ENCODE results near the gene GPR84. TPM values are rescaled to one million over a fixed set of nuclear protein-coding genes. Genes with fewer than 3 reads are reported as not detected.

Gene GPR84
- polyA plus RNA-seq, 10 donors, result 0.08 to 0.42 (median 0.29) TPM; not detected in 3

DNA sequence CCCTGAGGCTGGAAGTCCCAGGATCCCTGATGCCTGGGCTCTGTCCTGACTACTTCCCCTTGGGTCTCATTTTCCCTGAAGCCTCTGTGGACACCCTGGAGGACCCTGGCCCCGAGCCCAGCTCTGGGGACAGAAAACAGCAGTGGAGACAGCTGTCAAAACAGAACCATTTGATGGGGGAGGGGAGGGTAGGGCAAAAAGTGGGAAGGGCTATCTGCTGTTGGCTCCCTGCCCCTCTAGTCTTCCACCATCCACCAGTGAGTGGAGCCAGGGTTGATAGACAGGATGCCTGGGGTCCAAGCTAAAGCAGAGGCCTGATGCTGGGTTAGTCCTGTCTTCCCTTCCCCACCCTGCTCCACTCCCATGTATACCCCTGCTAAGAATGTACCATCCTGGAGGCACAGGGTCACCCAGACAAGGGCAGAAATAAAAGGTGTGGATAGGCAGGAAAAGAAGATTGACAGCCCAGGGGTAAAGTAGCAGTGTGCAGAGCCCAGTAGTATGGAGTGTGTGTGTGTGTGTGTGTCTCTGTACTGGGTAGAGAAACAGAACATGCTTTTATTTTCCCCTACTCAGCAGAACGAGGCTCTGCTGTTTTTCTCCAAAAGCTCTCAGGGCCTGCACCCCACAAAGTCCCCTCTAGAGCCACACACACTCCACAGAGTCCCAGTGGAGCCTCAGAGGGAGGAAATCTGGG lies 10.4 kb upstream of the GPR84 start:
- peak in 2 of 3 donors; percentile 62 to 67 for DNase-seq

DNA sequence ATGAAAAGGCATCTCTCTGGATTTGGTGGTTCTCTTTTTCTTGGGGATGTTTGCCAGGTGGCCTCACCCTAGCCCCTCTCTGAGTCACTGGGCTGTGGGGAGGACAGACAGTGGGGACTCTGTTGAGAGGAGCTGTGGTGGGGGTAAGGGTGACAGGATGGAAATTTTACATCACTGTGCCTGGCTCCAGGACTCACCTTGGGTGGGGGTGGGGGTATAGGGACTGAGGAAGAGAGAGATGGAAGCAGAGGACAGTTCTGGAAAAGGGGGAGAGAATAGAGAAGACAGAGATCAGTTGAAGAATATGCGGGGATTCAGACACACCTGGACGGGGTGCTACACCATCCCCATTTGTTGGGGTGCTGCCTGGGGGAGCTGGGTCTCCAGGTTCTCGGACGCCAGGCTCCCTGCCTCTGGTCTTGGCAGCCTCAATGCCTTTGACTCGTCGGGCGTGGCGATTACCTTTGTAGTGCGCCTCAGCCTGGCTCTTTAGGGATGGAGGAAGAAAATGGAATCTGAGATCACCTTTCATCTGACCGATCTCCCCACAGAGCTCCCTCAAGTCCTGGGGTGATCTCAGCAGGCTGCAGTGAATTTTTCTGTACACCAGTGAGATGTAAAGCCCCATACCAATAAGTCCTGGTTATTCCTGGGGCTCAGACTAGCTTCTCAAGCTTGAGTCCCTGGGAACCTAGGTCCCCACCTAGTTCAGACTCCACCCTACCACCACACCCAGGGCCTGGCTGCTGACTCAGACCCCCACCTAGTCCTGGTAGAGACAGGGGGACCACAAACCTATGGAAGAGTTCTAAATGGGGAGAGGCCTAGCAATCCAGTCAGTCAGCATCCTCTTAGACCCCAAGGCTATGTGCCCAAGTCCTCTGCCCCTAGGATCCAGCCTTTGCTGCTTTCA lies 9.6 kb upstream of the GPR84 start:
- no peak for DNase-seq

DNA sequence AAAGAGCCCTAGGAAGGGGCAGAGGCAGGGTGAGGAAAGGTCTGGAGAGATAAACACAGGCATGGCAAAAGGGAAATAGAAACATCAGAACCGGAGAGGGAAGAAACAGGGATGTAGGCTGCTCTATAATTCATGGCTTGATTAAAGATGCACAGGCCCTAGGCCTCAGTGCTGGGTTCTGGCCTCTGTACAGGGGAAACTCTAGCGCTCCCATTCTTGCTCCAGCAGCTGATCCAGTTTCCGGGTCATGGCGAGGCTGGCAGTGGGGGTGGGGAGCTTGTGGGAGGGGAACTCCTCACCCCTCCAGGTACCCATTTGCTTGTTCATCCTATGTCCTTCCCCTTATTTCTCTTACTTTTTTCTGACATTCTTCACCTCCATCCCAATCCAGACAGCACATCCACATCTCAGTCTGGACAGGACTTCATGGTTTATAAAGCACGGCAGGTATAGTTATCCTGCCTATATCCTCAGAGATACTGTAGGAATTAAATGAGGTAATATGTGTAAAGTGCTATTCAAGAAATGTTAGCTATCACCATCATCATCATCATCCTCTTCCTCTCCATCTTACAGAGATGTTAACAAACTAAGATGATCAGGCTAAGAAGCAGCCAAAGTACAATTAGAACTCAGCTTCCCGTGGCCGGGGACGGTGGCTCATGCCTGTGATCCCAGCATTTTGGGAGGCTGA lies 8.0 kb upstream of the GPR84 start:
- DNase-seq, result no peak

DNA sequence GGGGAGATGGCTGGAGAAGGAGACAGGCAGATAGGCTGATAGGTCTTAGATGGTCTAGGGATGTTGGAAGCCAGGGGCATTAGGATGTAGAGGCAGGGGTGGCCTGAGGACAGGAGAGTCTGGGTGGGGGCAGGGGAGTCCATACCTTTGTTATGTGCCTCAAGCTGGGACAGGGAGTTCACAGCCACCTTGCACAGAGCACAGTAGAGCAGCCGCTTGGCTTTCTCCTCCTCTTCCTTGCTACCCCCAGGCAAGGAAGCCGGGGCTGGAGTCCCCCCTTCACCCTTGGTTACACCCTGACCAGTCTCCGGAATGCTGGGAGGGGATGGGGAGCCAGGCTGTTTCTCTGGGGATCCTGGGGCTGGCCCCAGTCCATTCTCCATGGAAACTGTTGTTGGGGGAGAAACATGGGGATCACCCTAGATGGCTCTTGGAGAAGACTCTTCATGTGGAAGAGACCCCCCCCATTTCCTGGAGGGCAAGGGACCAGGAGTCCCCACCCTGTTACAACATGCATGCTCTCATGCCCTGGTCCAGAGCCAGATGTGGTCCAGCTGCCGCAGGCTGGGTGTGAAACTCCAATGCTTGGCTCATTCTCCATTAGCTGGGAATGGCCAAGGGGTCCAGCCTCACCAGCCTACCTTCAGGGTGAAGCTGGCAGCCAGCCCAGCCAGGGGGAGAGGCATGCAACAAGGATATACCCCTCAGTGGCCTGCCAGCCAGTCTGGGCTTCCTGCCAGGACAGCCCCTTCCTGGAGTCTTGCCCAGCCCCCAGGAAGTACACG lies 7.2 kb upstream of the GPR84 start:
- DNase-seq, result peak in 1 of 3 donors; percentile 84

DNA sequence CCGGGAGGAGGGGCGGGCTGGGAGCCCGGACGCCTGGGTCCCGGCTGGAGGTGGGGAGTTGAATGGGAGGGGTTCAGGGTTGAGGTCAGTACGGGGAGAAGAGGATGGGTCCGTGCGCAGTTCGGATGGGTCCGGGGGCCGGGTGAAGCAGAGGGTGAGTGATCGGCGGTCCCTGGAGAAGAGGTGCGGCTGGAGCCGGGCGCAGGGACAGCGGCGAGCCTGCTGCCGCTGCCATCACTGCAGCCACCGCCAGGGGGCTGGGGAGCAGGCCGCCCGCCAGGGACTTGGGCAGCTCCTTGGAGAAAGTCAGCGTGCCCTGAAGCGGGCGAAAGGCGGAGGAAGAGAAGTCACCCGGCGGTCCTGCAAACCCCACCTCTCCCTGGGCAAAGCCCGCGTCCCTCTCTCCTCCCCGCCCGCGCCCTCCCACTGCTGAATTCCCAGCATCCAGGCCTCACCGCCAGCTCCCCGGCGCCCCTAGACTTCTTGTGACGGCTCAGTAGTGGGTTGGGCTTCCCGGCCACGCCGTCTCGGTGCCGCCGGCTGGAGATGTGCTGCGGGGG lies 6.0 kb upstream of the GPR84 start:
- DNase-seq, result peak; percentile 68 to 92 (median 84)

DNA sequence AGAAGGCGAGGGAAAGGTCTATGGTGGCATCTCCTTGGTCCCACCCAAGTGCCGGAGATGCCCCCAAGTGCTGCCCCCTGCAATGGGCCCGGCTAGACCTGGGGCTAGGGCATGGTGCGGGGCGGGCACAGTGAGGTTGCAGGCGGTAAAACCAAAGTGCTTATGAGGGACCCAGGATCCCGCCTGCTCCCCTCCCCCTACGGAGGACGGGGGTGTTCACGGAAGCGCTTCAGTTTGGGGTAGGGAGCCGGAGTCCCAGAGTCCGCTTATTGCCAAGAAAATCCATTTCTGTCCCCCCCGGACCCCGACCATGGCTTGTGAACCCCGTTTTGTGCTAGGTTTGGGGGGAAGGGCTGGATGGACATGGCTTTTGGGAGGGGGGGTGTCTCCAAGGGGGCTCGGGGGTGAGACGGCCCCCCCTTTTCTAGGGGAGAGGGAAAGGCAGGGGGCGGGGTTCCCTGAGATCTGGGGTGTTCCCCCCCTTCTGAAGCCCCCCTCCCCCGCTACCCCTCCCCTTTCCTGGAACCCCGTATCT lies 5.4 kb upstream of the GPR84 start:
- no peak for DNase-seq

DNA sequence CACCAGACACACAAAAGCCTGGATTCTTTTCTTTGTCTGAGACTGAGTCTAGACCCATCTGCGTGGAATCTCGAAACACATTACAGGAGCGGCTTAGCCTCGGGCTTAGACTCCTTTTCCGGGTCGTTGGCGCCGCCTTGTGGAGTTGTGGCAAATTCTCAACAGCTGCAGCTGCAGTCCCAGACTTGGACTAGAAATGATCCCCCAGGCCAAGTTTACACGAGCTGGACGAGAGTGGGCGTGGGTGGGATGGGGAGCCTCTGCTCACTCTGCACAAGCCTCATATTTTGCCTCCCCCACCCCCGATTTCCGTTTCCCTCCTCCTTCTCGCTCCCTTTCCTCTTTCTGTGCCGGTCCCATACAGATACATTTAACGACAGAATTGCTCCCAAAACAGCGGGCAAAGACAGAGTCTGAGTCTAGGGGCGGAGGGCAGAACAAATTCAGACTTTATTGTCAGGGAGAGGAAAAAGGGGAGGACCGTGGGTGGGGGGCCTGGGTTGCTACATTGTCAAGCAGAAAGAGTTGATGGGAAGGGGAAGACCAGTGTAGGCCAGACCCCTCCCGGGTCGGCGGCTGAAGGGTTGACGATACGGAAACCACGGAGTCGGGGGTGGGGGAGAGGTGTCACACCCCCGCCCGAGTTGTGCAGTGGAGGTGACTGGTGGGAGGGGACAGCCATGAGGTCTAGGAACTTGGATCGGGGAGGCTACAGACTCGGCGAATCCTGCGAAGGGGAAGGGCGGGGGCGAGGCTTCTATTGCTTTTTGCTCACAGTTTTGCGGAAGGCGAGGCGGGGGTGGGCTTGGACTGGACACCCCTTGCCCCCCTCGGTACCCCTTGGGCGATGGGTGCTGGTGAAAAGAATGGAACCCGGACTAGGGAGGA lies 4.7 kb upstream of the GPR84 start:
- DNase-seq, result peak; percentile 92 to 98 (median 97)

DNA sequence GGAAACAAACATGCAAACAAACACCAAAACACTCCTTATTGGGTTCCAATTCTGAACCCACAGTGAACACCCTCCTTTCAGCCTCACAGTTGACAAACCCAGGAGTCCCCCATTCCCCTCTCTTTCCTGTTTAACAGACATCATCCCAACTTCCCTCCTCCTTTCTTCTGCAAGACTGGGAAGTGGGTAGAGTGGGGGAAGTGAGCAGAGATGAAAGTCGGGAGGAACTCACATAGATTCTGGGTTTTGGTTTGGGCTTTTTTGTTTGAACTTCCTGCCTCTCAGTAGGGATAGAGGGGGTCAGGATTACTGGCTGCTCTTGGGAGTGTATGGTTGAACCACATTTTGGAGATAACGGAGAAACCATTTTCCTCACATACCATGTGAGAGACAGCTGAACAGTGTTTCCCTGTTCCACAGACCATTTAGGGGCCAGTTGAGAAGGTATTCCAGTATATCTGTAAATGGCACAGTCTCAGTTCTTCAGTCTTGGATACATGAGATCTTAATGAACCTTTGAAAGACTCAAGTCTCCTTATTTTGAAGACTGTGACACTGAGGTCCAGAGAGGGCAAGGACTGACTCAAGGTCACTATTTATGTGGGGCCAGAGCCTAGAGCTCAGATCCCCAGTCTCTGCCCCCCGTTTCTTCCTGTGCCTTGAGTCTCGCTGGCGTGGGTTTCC lies 3.9 kb upstream of the GPR84 start:
- peak in 1 of 3 donors; percentile 34 for DNase-seq

DNA sequence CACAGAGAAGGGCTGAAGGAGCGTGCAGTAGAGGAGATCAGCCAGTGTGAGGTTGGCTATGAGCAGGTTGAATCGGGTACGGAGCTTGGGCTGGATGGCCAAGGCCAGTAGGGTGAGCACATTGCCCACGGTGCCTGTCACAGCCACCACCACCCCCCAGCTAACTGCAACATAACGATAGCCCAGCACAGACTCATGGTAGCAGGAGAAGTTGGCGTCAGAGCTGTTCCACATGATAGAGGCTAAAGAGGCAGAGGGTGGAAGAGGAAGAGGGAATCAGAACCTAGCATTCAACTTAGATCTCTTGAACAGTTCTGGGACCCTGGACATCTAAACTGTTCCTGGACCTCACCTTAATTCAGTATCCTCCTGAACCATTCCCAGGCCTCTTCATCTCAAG lies 668 bp downstream of the GPR84 start:
- no peak for DNase-seq

DNA sequence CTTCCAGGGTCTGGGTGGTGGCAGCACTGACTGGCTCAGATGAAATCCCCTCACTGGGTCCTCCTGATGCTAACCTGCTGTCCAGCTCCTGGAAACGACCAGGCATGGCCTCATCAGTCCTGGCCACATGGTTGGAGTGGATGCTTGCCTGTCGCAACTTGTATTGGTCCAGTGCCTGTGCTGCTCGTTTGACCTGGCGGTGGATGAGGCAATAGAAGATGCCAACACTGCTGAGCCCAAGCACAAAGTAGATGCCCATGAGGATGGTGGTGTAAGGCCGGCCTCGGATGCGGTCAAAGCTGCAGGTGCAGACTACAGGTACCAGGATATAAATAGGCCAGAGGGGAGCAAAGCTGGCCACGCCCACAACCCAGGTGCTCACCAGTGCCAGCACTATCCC lies 1.2 kb downstream of the GPR84 start:
- DNase-seq, result no peak

DNA sequence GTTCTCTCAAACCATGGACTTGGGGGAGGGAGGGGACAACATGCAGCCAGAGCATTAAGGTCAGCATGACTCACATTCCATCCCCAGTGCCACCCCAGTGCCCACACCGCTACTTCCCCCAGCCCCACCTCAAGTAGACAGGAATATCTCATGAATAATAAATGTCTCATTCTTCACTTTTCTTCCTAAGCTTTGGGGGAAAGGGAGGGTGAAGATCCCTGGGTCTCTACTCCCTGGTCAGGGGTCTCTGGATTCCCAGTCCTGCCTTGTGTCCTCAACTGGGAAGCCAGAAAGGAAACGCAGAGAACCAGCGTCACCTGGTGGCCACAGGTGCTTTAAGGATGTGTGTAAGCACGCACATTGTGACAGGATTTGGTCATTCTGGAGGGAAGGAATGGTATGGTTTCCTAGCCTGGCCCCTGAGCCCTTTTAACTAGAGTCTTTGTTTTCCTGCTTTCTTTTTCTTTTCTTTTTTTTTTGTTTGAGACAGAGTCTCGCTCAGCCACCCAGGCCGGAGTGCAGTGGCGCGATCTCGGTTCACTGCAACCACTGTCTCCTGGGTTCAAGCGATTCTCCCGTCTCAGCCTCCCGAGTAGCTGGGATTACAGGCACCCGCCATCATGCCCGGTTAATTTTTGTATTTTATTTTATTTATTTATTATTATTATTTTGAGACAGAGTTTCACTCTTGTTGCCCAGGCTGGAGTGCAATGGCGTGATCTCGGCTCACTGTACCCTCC lies 3.4 kb downstream of the GPR84 start:
- peak; percentile 77 to 91 (median 80) for DNase-seq

DNA sequence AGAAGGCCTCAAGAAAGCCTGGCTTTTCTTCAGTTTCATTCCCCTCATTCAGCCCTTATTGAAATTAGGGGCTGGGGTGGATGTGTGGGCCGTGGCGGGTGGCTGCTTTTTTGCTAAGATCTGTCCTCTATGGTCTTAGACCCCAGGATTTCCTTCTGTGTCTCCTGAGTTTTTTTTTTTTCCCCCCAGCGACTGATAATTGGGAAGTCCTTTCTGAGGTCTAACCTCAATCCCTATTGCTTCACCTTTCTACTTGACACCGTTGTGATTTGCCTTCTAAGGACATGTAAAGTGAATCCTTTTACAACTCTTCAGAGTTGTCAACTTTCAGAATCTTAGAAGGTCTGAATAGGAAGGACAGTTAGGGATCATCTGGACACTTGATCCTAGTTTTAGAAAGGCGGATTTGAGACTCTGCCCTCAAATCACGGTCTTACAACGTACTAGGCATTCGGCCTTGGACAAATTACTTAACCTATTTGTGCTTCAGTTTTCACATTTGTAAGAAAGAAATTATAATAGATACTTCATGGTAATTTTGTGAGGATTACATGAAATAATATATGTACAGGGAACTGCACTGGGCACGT lies 4.4 kb downstream of the GPR84 start:
- DNase-seq, result no peak

DNA sequence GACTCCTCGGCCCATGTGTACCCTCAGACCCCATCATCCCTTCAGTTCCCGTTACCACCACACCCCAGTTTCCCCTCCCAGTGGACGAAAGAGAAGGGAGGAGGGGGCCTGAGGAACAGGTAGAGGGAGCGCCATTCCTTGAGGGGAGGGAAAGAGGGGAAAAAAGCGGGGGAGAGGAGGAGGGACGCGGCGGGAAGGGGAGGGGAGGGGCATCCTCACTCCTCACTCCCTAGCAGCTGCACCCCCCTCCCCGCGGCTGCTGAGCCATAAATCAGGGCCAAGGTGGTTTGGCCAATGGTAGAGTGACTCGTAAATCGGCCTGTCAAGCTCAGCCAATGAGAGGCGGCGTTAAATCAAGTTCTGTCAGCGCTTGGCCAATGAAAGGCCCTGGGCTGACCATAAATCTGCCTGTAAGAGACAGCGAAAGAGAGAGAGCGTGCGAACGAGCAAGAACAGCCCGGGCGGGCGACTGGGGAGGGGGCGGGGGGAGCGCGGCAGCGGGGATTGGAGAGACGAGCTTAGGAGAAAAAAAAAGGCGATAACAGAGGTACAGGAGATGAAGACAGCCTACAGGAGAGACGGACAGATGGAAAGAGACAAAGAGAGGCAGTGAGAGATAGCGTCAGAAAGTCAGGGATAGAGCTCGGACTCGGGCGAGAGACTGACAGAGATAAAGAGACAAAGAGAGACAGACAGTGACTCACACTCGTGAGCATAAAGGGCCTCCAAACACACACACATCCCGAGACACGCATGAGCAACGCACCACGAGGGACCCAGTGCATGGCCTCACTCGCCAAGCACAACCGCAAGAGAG lies 5.1 kb downstream of the GPR84 start:
- DNase-seq, result peak; percentile 99 to 100 (median 100)

DNA sequence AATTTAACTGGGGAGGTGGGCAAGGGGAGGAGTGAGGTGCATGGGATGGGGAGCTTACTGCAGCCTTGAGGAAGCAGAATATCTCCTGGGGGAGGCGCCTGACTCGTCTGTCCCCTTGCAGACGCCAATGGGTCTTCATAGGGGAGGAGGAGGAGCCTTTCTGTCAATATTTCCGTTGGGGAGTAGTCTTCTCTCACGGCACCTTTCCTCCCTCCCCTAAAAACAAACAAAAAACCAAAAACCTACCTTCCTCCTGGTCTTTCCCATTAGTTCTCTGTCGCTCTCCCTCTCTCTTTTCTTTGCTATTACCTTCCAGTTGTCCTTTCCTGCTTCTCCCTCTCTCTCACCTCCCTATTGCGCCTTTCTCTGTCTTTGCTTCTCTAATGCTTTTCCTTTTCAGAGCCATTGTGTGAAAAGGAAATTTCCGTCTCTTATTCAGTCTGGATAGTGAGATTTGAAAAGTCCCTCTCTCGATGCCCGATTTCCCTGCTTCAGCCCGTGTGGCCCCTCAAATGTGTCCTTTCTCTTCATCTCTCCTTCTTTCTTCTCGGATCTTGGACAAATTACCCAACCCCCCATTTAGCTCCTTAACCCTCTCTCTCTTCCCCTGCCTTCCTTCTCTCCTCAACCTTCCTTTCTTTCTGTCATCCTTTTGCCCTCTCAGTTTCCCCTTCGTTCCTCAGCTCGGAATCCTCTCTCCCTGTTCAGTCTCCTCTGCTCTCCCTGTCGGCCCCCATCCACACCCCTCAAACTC lies 5.9 kb downstream of the GPR84 start:
- DNase-seq, result peak in 1 of 3 donors; percentile 88

DNA sequence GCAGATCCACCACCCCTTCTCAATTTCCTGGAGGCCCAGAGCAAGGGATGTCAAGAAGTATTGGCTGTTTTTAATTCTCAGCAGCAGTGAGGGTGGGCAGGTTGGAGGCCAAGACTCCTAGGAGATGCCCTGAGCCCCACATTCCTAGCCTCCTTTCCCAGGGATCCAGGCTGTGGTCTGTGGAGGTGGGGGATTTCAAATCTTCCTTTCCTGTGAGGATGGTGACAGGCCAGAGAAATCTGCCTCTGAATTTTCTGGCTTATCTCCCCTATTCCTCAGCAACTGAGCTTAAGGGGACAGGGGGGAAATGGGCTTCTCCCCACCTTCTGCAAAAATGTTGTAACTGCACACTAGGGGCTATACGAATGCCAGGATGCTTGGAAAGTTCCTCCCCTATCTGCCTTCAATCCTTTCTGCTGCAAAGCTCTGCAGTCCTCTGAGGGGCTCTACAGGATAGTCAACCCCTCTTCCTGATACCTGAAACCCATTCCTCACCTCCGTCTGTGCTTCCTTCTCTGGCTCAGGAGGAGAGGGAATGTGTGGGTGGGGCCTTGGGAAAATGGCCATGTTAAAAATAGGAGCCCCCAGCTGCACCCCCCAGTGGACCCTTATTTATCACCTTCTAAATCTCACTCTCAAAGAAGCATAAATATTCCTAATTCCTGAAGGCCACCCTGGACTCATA lies 6.6 kb downstream of the GPR84 start:
- peak in 1 of 3 donors; percentile 69 for DNase-seq

DNA sequence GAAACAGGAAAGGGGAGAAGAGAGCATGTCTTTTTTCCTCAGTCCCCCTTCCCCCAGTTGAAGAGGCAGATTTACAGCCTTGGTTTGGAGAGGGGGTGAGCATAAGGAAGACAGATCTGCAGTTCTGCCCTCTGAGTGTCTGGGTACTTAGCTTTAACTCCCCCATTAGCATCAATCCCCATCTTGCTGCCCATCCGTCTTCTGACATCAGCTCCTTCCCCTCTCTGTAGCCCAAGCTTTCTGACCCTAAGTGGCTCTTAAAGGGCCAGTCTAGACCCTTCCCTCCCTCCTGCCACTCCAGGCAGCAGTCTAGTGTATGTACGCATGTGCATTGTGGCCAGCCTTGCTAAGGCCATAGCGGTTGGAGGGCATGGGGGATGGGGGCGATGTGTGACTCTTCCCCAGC lies 7.3 kb downstream of the GPR84 start:
- DNase-seq, result peak in 1 of 3 donors; percentile 44

All from muscle of back (tissue), 11 donors.